Measurements from ENCODE around the gene CSMD2.

The CSMD2 gene

GRCh38 chr1:34013136-34013535 is 151.9 kb downstream of the CSMD2 start:
- Histone ChIP-seq H3K36me3 (no peaks in the 10 kb centered on the region), H3K4me1 (ENCODE audit: control insufficient read depth in 1 of 2, insufficient read depth in 1 of 2, low read depth in 1 of 2, low read length in 1 of 2) (no peaks in the 10 kb centered on the region), H3K27me3 (peaks cover 4% of the 10 kb centered on the region), H3K27ac (no peak overlapping the region), H3K4me3 (ENCODE audit: low read depth in 1 of 2, low read length in 1 of 2) (no peak overlapping the region), H3K9me3 (no peaks in the 10 kb centered on the region)
- TF ChIP-seq CTCF (IDR thresholded peaks at IDR 0.05): no peak

GRCh38 chr1:34009340-34009985 is 155.6 kb downstream of the CSMD2 start:
- H3K4me3 ChIP-seq (ENCODE audit: low read depth in 1 of 2, low read length in 1 of 2): no peak overlapping the region
- H3K36me3 ChIP-seq: no peaks in the 10 kb centered on the region
- no peak for TF ChIP-seq CTCF (IDR thresholded peaks at IDR 0.05)
- H3K9me3 ChIP-seq: no peaks in the 10 kb centered on the region
- H3K27me3 ChIP-seq: peaks cover 4% of the 10 kb centered on the region
- H3K4me1 ChIP-seq (ENCODE audit: control insufficient read depth in 1 of 2, insufficient read depth in 1 of 2, low read depth in 1 of 2, low read length in 1 of 2): no peaks in the 10 kb centered on the region
- H3K27ac ChIP-seq: no peak overlapping the region

- Histone ChIP-seq H3K27me3 (no peaks in the 10 kb centered on the region), H3K27ac (no peak overlapping the region)
- no peak for TF ChIP-seq CTCF (IDR thresholded peaks at IDR 0.05)
These were observed 157.3 kb downstream of the CSMD2 start for GRCh38 chr1:34007760-34008159.

GRCh38 chr1:34005309-34005708 is 159.7 kb downstream of the CSMD2 start:
- H3K27ac ChIP-seq: no peak overlapping the region
- no peak for TF ChIP-seq CTCF (IDR thresholded peaks at IDR 0.05)
- H3K27me3 ChIP-seq: no peaks in the 10 kb centered on the region
- no peak overlapping the region for H3K4me3 ChIP-seq (ENCODE audit: low read depth in 1 of 2, low read length in 1 of 2)
- no peaks in the 10 kb centered on the region for H3K9me3 ChIP-seq
- H3K4me1 ChIP-seq (ENCODE audit: control insufficient read depth in 1 of 2, insufficient read depth in 1 of 2, low read depth in 1 of 2, low read length in 1 of 2): no peaks in the 10 kb centered on the region
- H3K36me3 ChIP-seq: no peaks in the 10 kb centered on the region

More at GRCh38 chr1:34007760-34008159, 157.3 kb downstream of the CSMD2 start:
- Histone ChIP-seq H3K4me1 (ENCODE audit: control insufficient read depth in 1 of 2, insufficient read depth in 1 of 2, low read depth in 1 of 2, low read length in 1 of 2) (no peaks in the 10 kb centered on the region), H3K9me3 (no peaks in the 10 kb centered on the region), H3K36me3 (no peaks in the 10 kb centered on the region), H3K4me3 (ENCODE audit: low read depth in 1 of 2, low read length in 1 of 2) (no peak overlapping the region)

- no peak for TF ChIP-seq CTCF (IDR thresholded peaks at IDR 0.05)
- no peak overlapping the region for H3K27ac ChIP-seq
- no peaks in the 10 kb centered on the region for H3K27me3 ChIP-seq
- no peak overlapping the region for H3K4me3 ChIP-seq (ENCODE audit: low read depth in 1 of 2, low read length in 1 of 2)
- no peaks in the 10 kb centered on the region for H3K36me3 ChIP-seq
- no peaks in the 10 kb centered on the region for H3K4me1 ChIP-seq (ENCODE audit: control insufficient read depth in 1 of 2, insufficient read depth in 1 of 2, low read depth in 1 of 2, low read length in 1 of 2)
- H3K9me3 ChIP-seq: no peaks in the 10 kb centered on the region
These were observed 162.2 kb downstream of the CSMD2 start for GRCh38 chr1:34002810-34003209.

All from neutrophil (primary cell).